HG02588 (cell line): ENCODE measurements around the gene XIRP1.
"Not testable (repeated sequence)": the region's sequence is repeated elsewhere in the genome, so short reads cannot be mapped to it uniquely, and the experiment has no call there.

ENCODE experiments used
- ATAC-seq: cut with Tn5 transposase; IDR thresholded peaks from one replicate; pipeline ENCODE4 v1.9.1; 2021; ENCODE audit warnings: mild to moderate bottlenecking, moderate library complexity; ENCODE audit not compliant: unreplicated experiment

Gene XIRP1

GRCh38 chr3:39171860-39172259, 20.5 kb downstream of the XIRP1 start:
- ATAC-seq = no peak

GRCh38 chr3:39170877-39171276, 21.5 kb downstream of the XIRP1 start:
- not testable (repeated sequence) for ATAC-seq

GRCh38 chr3:39170461-39170860, 21.9 kb downstream of the XIRP1 start:
- no peak for ATAC-seq

- ATAC-seq = no peak
Observed at GRCh38 chr3:39169712-39170111, 22.7 kb downstream of the XIRP1 start.

GRCh38 chr3:39168156-39168780, 24.1 kb downstream of the XIRP1 start:
- no peak for ATAC-seq

GRCh38 chr3:39166932-39167532, 25.4 kb downstream of the XIRP1 start:
- no peak for ATAC-seq

GRCh38 chr3:39166134-39166710, 26.2 kb downstream of the XIRP1 start:
- no peak for ATAC-seq

GRCh38 chr3:39165518-39165917, 26.9 kb downstream of the XIRP1 start:
- ATAC-seq = no peak

GRCh38 chr3:39164414-39164813, 28.0 kb downstream of the XIRP1 start:
- ATAC-seq = no peak

- no peak for ATAC-seq
Observed at GRCh38 chr3:39158148-39158715, 34.2 kb downstream of the XIRP1 start.

- ATAC-seq = no peak
Observed at GRCh38 chr3:39157359-39157758, 35.0 kb downstream of the XIRP1 start.

- ATAC-seq = no peak
Observed at GRCh38 chr3:39156421-39156820, 36.0 kb downstream of the XIRP1 start.

GRCh38 chr3:39154280-39155021, 37.9 kb downstream of the XIRP1 start:
- ATAC-seq = no peak

- ATAC-seq = no peak
Observed at GRCh38 chr3:39153977-39154279, 38.5 kb downstream of the XIRP1 start.

GRCh38 chr3:39150803-39151631, 41.4 kb downstream of the XIRP1 start:
- ATAC-seq = no peak

- ATAC-seq = no peak
Observed at GRCh38 chr3:39150148-39150802, 42.1 kb downstream of the XIRP1 start.

- ATAC-seq = no peak
Observed at GRCh38 chr3:39149498-39150147, 42.8 kb downstream of the XIRP1 start.

- ATAC-seq = no peak
Observed at GRCh38 chr3:39149059-39149455, 43.3 kb downstream of the XIRP1 start.

- ATAC-seq = no peak
Observed at GRCh38 chr3:39148435-39149058, 43.8 kb downstream of the XIRP1 start.
